ENCODE results near the gene EDARADD.

- no peak for TF ChIP-seq POLR2A (IDR thresholded peaks at IDR 0.05)
- no peak for TF ChIP-seq CTCF (IDR thresholded peaks at IDR 0.05)
These were observed 108.5 kb downstream of the EDARADD start for GRCh38 chr1:236502579-236502971.
